K562 (cell line): ENCODE measurements around the gene BCL2A1. TPM values are rescaled to one million over a fixed set of nuclear protein-coding genes. Genes with fewer than 3 reads are reported as not detected.
A peak's percentile ranks its signal among the peaks of the same experiment; 100 is the strongest.

ENCODE experiments used
- ATAC-seq: fragments of 200-7000 bp; cut with Tn5 transposase; 3 replicates; pipeline ENCODE4 v1.9.1; 2020; ENCODE audit warnings: moderate library complexity
- BruUV-seq: library from RNA; stranded (reverse); fragments of 400-500 nt; replicated peaks from 2 replicates; lab custom pipeline; 2021; lab: Mats Ljungman, UMichigan
- CTCF ChIA-PET: fragments of 300-600 bp; formaldehyde crosslinking; extraction: SDS; loops from one replicate; lab custom pipeline; 2021; ENCODE audit warnings: low intra/inter-chr PET ratio; lab: Yijun Ruan, JAX
- POLR2A ChIA-PET: fragments of 300-600, 350-650 bp; sonication (Branson Sonifier 250); formaldehyde crosslinking; extraction: SDS; loops from one replicate; lab custom pipeline; 2021; ENCODE audit warnings: antibody characterized with exemption, inconsistent platforms; lab: Yijun Ruan, JAX
- DNase-seq, 4 experiments: peaks; one replicate each; pipeline versions ENCODE4 v3.0.0 to v3.0.0-alpha.2; 2011 to 2018; ENCODE audit warnings: low spot score in 3 of 4, mixed read lengths in 3 of 4; ENCODE audit errors: extremely low read depth in 1 of 4
- FAIRE-seq: peaks from 2 replicates; lab custom pipeline; 2011; peaks lifted over from hg19 to GRCh38; lab: Jason Lieb, UNC
- H2AFZ ChIP-seq: 2 replicates; pipeline ENCODE4 v1.6.0; 2011; ENCODE audit warnings: low read depth, low read length, control low read depth, inconsistent platforms
- H3K27ac ChIP-seq: fragments of 200-600 bp; 3 replicates; pipeline ENCODE4 v1.8.0; 2011; ENCODE audit warnings: low read depth, mild to moderate bottlenecking, control low read depth, inconsistent platforms, low read length, moderate library complexity, mixed read lengths; ENCODE audit errors: extremely low read depth
- H3K27me3 ChIP-seq, 2 experiments: fragments of 300-600 bp in 1 of 2; 2 replicates in 1 of 2; 3 replicates in 1 of 2; pipeline versions ENCODE4 v1.6.0 to v1.8.0; 2011; ENCODE audit warnings: inconsistent platforms in 2 of 2, low read length in 2 of 2, mild to moderate bottlenecking in 1 of 2, mixed read lengths in 1 of 2, moderate library complexity in 1 of 2; ENCODE audit not compliant: control insufficient read depth in 2 of 2, insufficient read depth in 2 of 2
- H3K36me3 ChIP-seq: fragments of 300-600 bp; 3 replicates; pipeline ENCODE4 v1.8.0; 2011; ENCODE audit warnings: mild to moderate bottlenecking, low read length, inconsistent platforms; ENCODE audit not compliant: control insufficient read depth, insufficient read depth
- H3K4me1 ChIP-seq, 2 experiments: fragments of 200-600 bp in 1 of 2; replicated peaks in 1 of 2; 2 replicates in 1 of 2; 3 replicates in 1 of 2; pipeline versions ENCODE4 v1.5.1 to v1.8.0; 2011; ENCODE audit warnings: inconsistent platforms in 2 of 2, low read length in 2 of 2, mild to moderate bottlenecking in 1 of 2, mixed read lengths in 1 of 2, moderate library complexity in 1 of 2; ENCODE audit not compliant: control insufficient read depth in 2 of 2, insufficient read depth in 2 of 2
- H3K4me2 ChIP-seq: 2 replicates; pipeline ENCODE4 v1.6.1; 2011; ENCODE audit warnings: low read length, control low read depth, inconsistent platforms, mixed read lengths; ENCODE audit not compliant: insufficient read depth
- H3K4me3 ChIP-seq: fragments of 200-600 bp; sonication (generic), shearing (Covaris generic); 2 replicates; pipeline ENCODE4 v1.5.1; 2016; ENCODE audit warnings: control low read depth, inconsistent platforms
- H3K79me2 ChIP-seq: fragments of 200-600 bp; 3 replicates; pipeline ENCODE4 v1.8.0; 2011; ENCODE audit warnings: low read length, inconsistent platforms; ENCODE audit not compliant: control insufficient read depth, insufficient read depth
- H3K9ac ChIP-seq, 2 experiments: 2 replicates each; pipeline versions ENCODE4 v1.6.0 to v1.6.1; 2011; ENCODE audit warnings: low read depth in 2 of 2, low read length in 2 of 2, control low read depth in 1 of 2, inconsistent platforms in 1 of 2, mild to moderate bottlenecking in 1 of 2, mixed read lengths in 1 of 2; ENCODE audit not compliant: insufficient read depth in 1 of 2
- H3K9me1 ChIP-seq: one replicate; pipeline ENCODE4 v1.6.0; 2011; ENCODE audit warnings: inconsistent platforms, mild to moderate bottlenecking, low read length, moderate library complexity; ENCODE audit not compliant: control insufficient read depth, insufficient read depth
- H3K9me3 ChIP-seq: replicated peaks from 2 replicates; pipeline ENCODE4 v1.5.1; 2011; ENCODE audit warnings: low read depth, low read length, inconsistent platforms; ENCODE audit not compliant: control insufficient read depth, insufficient read depth
- H4K20me1 ChIP-seq: replicated peaks from 2 replicates; pipeline ENCODE4 v1.6.1; 2011; ENCODE audit warnings: low read length, inconsistent platforms, mixed read lengths; ENCODE audit not compliant: control insufficient read depth, insufficient read depth
- CHD1 ChIP-seq: fragments of 200-600 bp; sonication (generic); IDR thresholded peaks from one replicate; pipeline ENCODE4 v1.6.1; 2012; ENCODE audit warnings: mild to moderate bottlenecking, moderate library complexity, low read length, inconsistent platforms
- ETV6 ChIP-seq, 3 experiments: fragments of 150-350 bp in 1 of 3; sonication (generic) in 1 of 3; formaldehyde crosslinking in 1 of 3; IDR thresholded peaks; 2 replicates each; pipeline versions ENCODE4 v1.6.1 to v1.8.0; 2014 to 2022; ENCODE audit warnings: borderline replicate concordance in 2 of 3, low read depth in 2 of 3, antibody characterized with exemption in 1 of 3, low read length in 1 of 3, mild to moderate bottlenecking in 1 of 3, missing genetic modification reagents in 1 of 3
- MEF2A ChIP-seq: IDR thresholded peaks from 2 replicates; pipeline ENCODE4 v1.6.1; 2011; ENCODE audit warnings: low read depth, mild to moderate bottlenecking, low read length, moderate library complexity; ENCODE audit not compliant: control insufficient read depth
- RAD21 ChIP-seq, 2 experiments: fragments of 250-450 bp in 1 of 2; fragments of 450-650 bp in 1 of 2; sonication (Bioruptor Pico) in 1 of 2; formaldehyde crosslinking in 1 of 2; IDR thresholded peaks in 1 of 2; conservative IDR thresholded peaks in 1 of 2; 2 replicates each; pipeline versions ENCODE4 v1.4.0 to v1.8.0; 2020 to 2022; ENCODE audit warnings: mild to moderate bottlenecking in 2 of 2, moderate library complexity in 1 of 2
- RBFOX2 ChIP-seq: fragments of 200-400 bp; formaldehyde crosslinking; IDR thresholded peaks from 2 replicates; pipeline ENCODE4 v1.6.1; 2017; ENCODE audit warnings: low read depth, mild to moderate bottlenecking, low read length, moderate library complexity
- STAT5A ChIP-seq: IDR thresholded peaks from 2 replicates; pipeline ENCODE4 v1.6.1; 2012; ENCODE audit warnings: low read length, inconsistent platforms, borderline replicate concordance
- STAT5B ChIP-seq: fragments of 250-450 bp; sonication (Bioruptor Pico); IDR thresholded peaks from 2 replicates; pipeline ENCODE4 v1.8.0; 2021; ENCODE audit warnings: mild to moderate bottlenecking, inconsistent platforms
- TAF15 ChIP-seq: fragments of 200-400 bp; formaldehyde crosslinking; IDR thresholded peaks from 2 replicates; pipeline ENCODE4 v1.6.1; 2017; ENCODE audit warnings: mild to moderate bottlenecking, low read depth, low read length, moderate library complexity
- ZNF124 ChIP-seq: sonication (generic); formaldehyde crosslinking; IDR thresholded peaks from 2 replicates; pipeline ENCODE4 v1.8.1; 2022; ENCODE audit warnings: missing genetic modification reagents
- ZNF398 ChIP-seq: fragments of 250-450 bp; sonication (Bioruptor Pico); IDR thresholded peaks from 2 replicates; pipeline ENCODE4 v1.8.0; 2021; ENCODE audit warnings: moderate library complexity, mild to moderate bottlenecking, inconsistent platforms
- WGBS: fragments of 100-300 bp; shearing (Covaris generic); methylation state at CpG from one replicate; pipeline ENCODE4 v1.1.6; 2016; ENCODE audit warnings: low coverage, mixed read lengths; ENCODE audit not compliant: insufficient coverage; ENCODE audit errors: missing lambda C conversion rate; 5-methylcytosine and 5-hydroxymethylcytosine counted together
- in situ Hi-C: fragments of 300-500 bp; cut with MboI; formaldehyde crosslinking; loops from 4 replicates; pipeline ENCODE4 v1.15.0; 2018; ENCODE audit warnings: inconsistent platforms, mixed read lengths
- intact Hi-C: fragments of 100-400 bp; cut with micrococcal nuclease; formaldehyde crosslinking; loops from 2 replicates; pipeline ENCODE4 v1.14.2; 2022
- polyA plus RNA-seq, 8 experiments: library from polyadenylated mRNA; depleted of rRNA in 4 of 8; stranded (reverse) in 5 of 8; unstranded in 3 of 8; fragments of >200 nt; fragmentation: Nextera tagmentation in 2 of 8; fragmentation: Illumina TruSeq in 1 of 8; extraction: Ambion mirVana in 2 of 8; extraction: Trizol in 1 of 8; gene quantifications; 2 replicates each; pipeline versions ENCODE4 v1.2.1 to v1.2.3, GENCODE V29; 2011 to 2014; ENCODE audit warnings: inconsistent platforms in 1 of 8, missing spikeins in 1 of 8
- total RNA-seq, 7 experiments: library from RNA; depleted of rRNA in 6 of 7; stranded (reverse); fragments of >200 nt in 6 of 7; fragmentation: Illumina TruSeq in 2 of 7; extraction: Trizol in 2 of 7; gene quantifications; 2 replicates each; pipeline versions ENCODE4 v1.2.1 to v1.2.3, GENCODE V29; 2011 to 2021; ENCODE audit warnings: low replicate concordance in 1 of 7
- TF ChIP-seq, protein P1 (sequence below): fragments of 450-650 bp; IDR thresholded peaks from 2 replicates; pipeline ENCODE4 v1.6.1; 2018; ENCODE audit not compliant: partially characterized antibody

Gene BCL2A1
- total and polyA plus RNA-seq, 9 of the 15 experiments (the other 6 are each of a cell fraction or from before 2014, with no cell fraction given): 0.11 to 1.2 (median 0.25) TPM; not detected in 4

- TF ChIP-seq RAD21 (CRISPR knock-in tag; conservative IDR thresholded peaks at IDR 0.05 in 1 of 2, IDR thresholded peaks at IDR 0.05 in 1 of 2): peak in 1 of 2 experiments; percentile 7; a peak in 1 of 4 replicates
- TF ChIP-seq ETV6 (IDR thresholded peaks at IDR 0.05; ENCODE audit: borderline replicate concordance in 1 of 2, low read depth in 2 of 2, low read length in 1 of 2): 0 out of 4 replicates have a peak, but pooled peaks of 1 of the 2 experiments have one; percentile 19
- no peak for TF ChIP-seq ETV6 (CRISPR knock-in tag; IDR thresholded peaks at IDR 0.05; ENCODE audit: borderline replicate concordance)
- peak; percentile 73 for TF ChIP-seq CHD1
- no peak for TF ChIP-seq RBFOX2
- TF ChIP-seq STAT5A: no peak
These were observed 47.9 kb downstream of the BCL2A1 start (continued) for GRCh38 chr15:79923079-79923514.

GRCh38 chr15:79922512-79923078 lies 48.4 kb downstream of the BCL2A1 start:
- in situ Hi-C loops: no loop called here
- peak; percentile 67 for FAIRE-seq
- 5% methylated on average over 17 of the region's 17 CpGs for WGBS
- TF ChIP-seq STAT5B (CRISPR knock-in tag): no peak
- TF ChIP-seq, protein P1, sequence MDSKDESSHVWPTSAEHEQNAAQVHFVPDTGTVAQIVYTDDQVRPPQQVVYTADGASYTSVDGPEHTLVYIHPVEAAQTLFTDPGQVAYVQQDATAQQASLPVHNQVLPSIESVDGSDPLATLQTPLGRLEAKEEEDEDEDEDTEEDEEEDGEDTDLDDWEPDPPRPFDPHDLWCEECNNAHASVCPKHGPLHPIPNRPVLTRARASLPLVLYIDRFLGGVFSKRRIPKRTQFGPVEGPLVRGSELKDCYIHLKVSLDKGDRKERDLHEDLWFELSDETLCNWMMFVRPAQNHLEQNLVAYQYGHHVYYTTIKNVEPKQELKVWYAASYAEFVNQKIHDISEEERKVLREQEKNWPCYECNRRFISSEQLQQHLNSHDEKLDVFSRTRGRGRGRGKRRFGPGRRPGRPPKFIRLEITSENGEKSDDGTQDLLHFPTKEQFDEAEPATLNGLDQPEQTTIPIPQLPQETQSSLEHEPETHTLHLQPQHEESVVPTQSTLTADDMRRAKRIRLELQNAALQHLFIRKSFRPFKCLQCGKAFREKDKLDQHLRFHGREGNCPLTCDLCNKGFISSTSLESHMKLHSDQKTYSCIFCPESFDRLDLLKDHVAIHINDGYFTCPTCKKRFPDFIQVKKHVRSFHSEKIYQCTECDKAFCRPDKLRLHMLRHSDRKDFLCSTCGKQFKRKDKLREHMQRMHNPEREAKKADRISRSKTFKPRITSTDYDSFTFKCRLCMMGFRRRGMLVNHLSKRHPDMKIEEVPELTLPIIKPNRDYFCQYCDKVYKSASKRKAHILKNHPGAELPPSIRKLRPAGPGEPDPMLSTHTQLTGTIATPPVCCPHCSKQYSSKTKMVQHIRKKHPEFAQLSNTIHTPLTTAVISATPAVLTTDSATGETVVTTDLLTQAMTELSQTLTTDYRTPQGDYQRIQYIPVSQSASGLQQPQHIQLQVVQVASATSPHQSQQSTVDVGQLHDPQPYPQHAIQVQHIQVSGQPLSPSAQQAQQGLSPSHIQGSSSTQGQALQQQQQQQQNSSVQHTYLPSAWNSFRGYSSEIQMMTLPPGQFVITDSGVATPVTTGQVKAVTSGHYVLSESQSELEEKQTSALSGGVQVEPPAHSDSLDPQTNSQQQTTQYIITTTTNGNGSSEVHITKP: peak; percentile 68
- no peak for TF ChIP-seq ZNF398
- no peak for TF ChIP-seq TAF15
- no peak for TF ChIP-seq MEF2A
- TF ChIP-seq ZNF124 (CRISPR knock-in tag): no peak

More at GRCh38 chr15:79922512-79923078, 48.4 kb downstream of the BCL2A1 start:
- peaks cover 35% of the 10 kb centered on the region for H3K9me3 ChIP-seq
- H3K4me3 ChIP-seq: peak overlapping the region; percentile 93
- intact Hi-C loops: loop anchor here (2.0 to 5.0 kb wide), 2 partner anchors 70 to 234 kb away; no protein-coding TSS in a partner anchor
- peak overlapping the region; percentile 70 for H2AFZ ChIP-seq
- no peaks in the 10 kb centered on the region for H3K9me1 ChIP-seq
- no peaks in the 10 kb centered on the region for H4K20me1 ChIP-seq
- no peaks in the 10 kb centered on the region for H3K27me3 ChIP-seq
- ATAC-seq (peak; percentile 4), DNase-seq (no peak)
- peak overlapping the region; percentile 91 for H3K4me2 ChIP-seq
- H3K9ac ChIP-seq: peak overlapping the region; percentile 89 to 99
- H3K4me1 ChIP-seq: peaks cover 10 to 20% of the 10 kb centered on the region in 2 experiments; a peak in 4 of 5 replicates
- H3K79me2 ChIP-seq: peaks cover 38% of the 10 kb centered on the region
- ChIA-PET CTCF (no interaction called here), POLR2A (interaction anchor here (0.6 to 2.8 kb wide), 8 partner anchors 11 to 329 kb away, joined by 3 to 15 read pairs (median 5); no protein-coding TSS in a partner anchor)
- no TSS peak for BruUV-seq
- peaks cover 33% of the 10 kb centered on the region for H3K36me3 ChIP-seq
- peak overlapping the region; percentile 91 for H3K27ac ChIP-seq
